SK-N-SH treated with all-trans-retinoic acid at 6 μM for 48 hours (cell line): ENCODE data around the gene SCYGR1.
A peak's percentile ranks its signal among the peaks of the same experiment; 100 is the strongest.

ENCODE experiments used
- ATAC-seq: fragments of 200-7000 bp; cut with Tn5 transposase; 3 replicates; pipeline ENCODE4 v1.9.1; 2020; ENCODE audit warnings: mild to moderate bottlenecking, moderate library complexity
- ARNTL ChIP-seq: fragments of 450-650 bp; formaldehyde crosslinking; IDR thresholded peaks from 2 replicates; pipeline ENCODE4 v1.5.0; 2020; ENCODE audit warnings: low read depth, mild to moderate bottlenecking, moderate library complexity, borderline replicate concordance
- BACH2 ChIP-seq: fragments of 250-450 bp; sonication (Bioruptor Pico); IDR thresholded peaks from 2 replicates; pipeline ENCODE4 v1.9.0; 2021; ENCODE audit warnings: mild to moderate bottlenecking, borderline replicate concordance
- CSDC2 ChIP-seq: fragments of 250-450 bp; sonication (Bioruptor Pico); IDR thresholded peaks from 2 replicates; pipeline ENCODE4 v1.5.0; 2020; ENCODE audit warnings: mild to moderate bottlenecking, moderate library complexity
- ESRRG ChIP-seq: fragments of 250-450 bp; sonication (Bioruptor Pico); IDR thresholded peaks from 2 replicates; pipeline ENCODE4 v1.6.1; 2021; ENCODE audit warnings: mild to moderate bottlenecking
- GLIS3 ChIP-seq: fragments of 250-450 bp; sonication (Bioruptor Pico); IDR thresholded peaks from 2 replicates; pipeline ENCODE4 v1.5.0; 2020; ENCODE audit warnings: mild to moderate bottlenecking, moderate library complexity
- ISL1 ChIP-seq: fragments of 250-450 bp; sonication (Bioruptor Pico); IDR thresholded peaks from 2 replicates; pipeline ENCODE4 v2.1.2; 2022; ENCODE audit warnings: mild to moderate bottlenecking, moderate library complexity
- OSR1 ChIP-seq: fragments of 250-450 bp; sonication (Bioruptor Pico); IDR thresholded peaks from 2 replicates; pipeline ENCODE4 v1.8.0; 2022; ENCODE audit warnings: moderate library complexity, mild to moderate bottlenecking, inconsistent platforms
- PPARA ChIP-seq: fragments of 250-450 bp; sonication (Bioruptor Pico); IDR thresholded peaks from 2 replicates; pipeline ENCODE4 v1.5.0; 2020; ENCODE audit warnings: mild to moderate bottlenecking, borderline replicate concordance
- RARB ChIP-seq: fragments of 250-450 bp; sonication (Bioruptor Pico); IDR thresholded peaks from 2 replicates; pipeline ENCODE4 v1.8.0; 2021; ENCODE audit warnings: mild to moderate bottlenecking, moderate library complexity
- SNAI2 ChIP-seq: fragments of 250-450 bp; sonication (Bioruptor Pico); IDR thresholded peaks from 2 replicates; pipeline ENCODE4 v1.5.0; 2020; ENCODE audit warnings: mild to moderate bottlenecking, moderate library complexity
- TOX ChIP-seq: fragments of 250-450 bp; sonication (Bioruptor Pico); IDR thresholded peaks from 2 replicates; pipeline ENCODE4 v1.8.0; 2021; ENCODE audit warnings: mild to moderate bottlenecking, moderate library complexity, borderline replicate concordance
- ZC3H10 ChIP-seq: fragments of 250-450 bp; sonication (Bioruptor Pico); IDR thresholded peaks from 2 replicates; pipeline ENCODE4 v1.5.1; 2021; ENCODE audit warnings: mild to moderate bottlenecking, moderate library complexity
- ZFP3 ChIP-seq: fragments of 250-450 bp; sonication (Bioruptor Pico); IDR thresholded peaks from 2 replicates; pipeline ENCODE4 v1.5.0; 2020; ENCODE audit warnings: mild to moderate bottlenecking, moderate library complexity
- ZFP30 ChIP-seq: fragments of 450-650 bp; formaldehyde crosslinking; IDR thresholded peaks from 2 replicates; pipeline ENCODE4 v1.5.0; 2022; ENCODE audit warnings: mild to moderate bottlenecking, moderate library complexity
- ZNF565 ChIP-seq: fragments of 450-650 bp; formaldehyde crosslinking; conservative IDR thresholded peaks from 2 replicates; pipeline ENCODE4 v1.5.0; 2020; ENCODE audit warnings: low read depth, mild to moderate bottlenecking, moderate library complexity
- ZNF70 ChIP-seq: fragments of 450-650 bp; formaldehyde crosslinking; IDR thresholded peaks from 2 replicates; pipeline ENCODE4 v1.5.0; 2020; ENCODE audit warnings: mild to moderate bottlenecking, moderate library complexity
- ZNF8 ChIP-seq: fragments of 450-650 bp; formaldehyde crosslinking; IDR thresholded peaks from 2 replicates; pipeline ENCODE4 v1.5.0; 2020; ENCODE audit warnings: mild to moderate bottlenecking, moderate library complexity
- TF ChIP-seq, protein P1 (sequence below): fragments of 250-450 bp; sonication (Bioruptor Pico); IDR thresholded peaks from 2 replicates; pipeline ENCODE4 v1.5.1; 2020; ENCODE audit warnings: low read depth, mild to moderate bottlenecking, moderate library complexity
- TF ChIP-seq, protein P2 (sequence below): fragments of 250-450 bp; sonication (Bioruptor Pico); IDR thresholded peaks from 2 replicates; pipeline ENCODE4 v1.8.0; 2021; ENCODE audit warnings: low read depth, mild to moderate bottlenecking, moderate library complexity, borderline replicate concordance
- TF ChIP-seq, protein P3 (sequence below): fragments of 250-450 bp; sonication (Bioruptor Pico); IDR thresholded peaks from 2 replicates; pipeline ENCODE4 v1.8.0; 2020; ENCODE audit warnings: mild to moderate bottlenecking, moderate library complexity, borderline replicate concordance
- TF ChIP-seq, protein P4 (sequence below): fragments of 250-450 bp; sonication (Bioruptor Pico); IDR thresholded peaks from 2 replicates; pipeline ENCODE4 v1.5.0; 2020; ENCODE audit warnings: mild to moderate bottlenecking, moderate library complexity

SCYGR1 gene

DNA sequence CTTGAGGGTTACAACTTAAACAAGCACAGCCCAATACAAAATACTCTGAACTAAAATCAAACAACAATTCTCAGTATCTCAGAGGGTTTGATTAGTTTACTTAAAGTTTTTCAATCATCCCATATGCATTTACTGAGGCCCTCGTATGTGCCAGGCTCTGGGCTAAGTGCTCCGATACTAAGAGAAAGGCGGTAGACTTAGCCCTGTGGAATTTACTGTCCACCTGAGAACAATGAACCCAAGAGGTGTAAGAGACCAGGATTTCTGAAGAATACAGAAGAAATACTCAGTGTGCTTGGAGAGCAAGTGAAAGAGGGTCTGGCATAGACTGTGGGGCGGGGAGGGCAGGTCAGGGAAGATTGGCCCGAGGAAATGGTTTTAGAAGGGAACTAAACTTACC, 25.1 kb upstream of the SCYGR1 start:
- TF ChIP-seq GLIS3 (CRISPR knock-in tag) (no peak), ZC3H10 (no peak)
- no peak for ATAC-seq

DNA sequence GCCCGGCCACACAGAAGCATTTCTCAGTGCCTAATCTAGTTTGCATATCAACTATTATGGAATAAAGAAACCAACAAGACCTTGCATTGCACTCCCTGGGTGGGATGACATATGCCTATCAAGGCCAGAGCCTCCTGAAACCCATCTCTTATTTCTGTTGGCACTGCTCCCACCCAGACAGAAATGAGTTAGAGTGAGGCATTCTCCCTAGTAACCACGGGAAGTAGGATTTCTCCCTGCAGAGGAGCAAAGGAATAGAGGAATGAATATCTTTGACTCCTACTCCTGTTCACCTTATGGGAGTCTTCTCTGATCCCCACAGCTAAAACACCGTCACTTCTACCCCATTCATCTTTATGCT, 24.2 kb upstream of the SCYGR1 start:
- no peak for TF ChIP-seq TOX (CRISPR knock-in tag)
- TF ChIP-seq RARB (CRISPR knock-in tag): no peak
- no peak for TF ChIP-seq GLIS3 (CRISPR knock-in tag)
- TF ChIP-seq, all 23 proteins: peak for 0
- peak; percentile 23; the same call in 2 of the 3 replicates for ATAC-seq

DNA sequence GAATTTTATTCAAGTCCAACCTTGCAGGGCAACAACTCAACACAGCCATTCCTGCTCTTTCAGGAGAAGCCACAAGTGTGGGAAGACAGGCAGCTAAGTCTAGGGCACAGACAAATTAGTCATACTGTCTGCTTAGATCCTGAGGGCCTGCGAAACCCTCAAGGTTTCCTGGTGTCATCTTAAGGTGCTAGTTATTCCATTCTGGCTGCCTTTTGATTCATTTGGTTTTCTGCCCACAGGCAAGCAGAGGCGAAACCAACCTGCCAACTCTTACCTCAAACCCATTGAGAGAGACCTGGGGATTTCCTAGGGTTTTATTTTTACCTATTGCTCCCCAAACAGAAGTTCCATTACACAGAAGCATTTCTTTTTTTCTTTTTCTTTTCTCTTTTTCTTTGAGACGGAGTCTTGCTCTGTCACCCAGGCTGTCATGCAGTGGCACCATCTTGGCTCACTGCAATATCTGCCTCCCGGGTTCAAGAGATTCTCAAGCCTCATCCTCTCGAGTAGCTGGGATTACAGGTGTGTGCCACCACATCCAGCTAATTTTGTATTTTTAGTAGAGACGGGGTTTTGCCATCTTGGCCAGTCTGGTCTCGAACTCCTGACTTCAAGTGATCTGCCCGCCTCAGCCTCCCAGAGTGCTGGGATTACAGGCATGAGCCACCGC, 23.7 kb upstream of the SCYGR1 start:
- no peak for ATAC-seq
- TF ChIP-seq, protein P1, sequence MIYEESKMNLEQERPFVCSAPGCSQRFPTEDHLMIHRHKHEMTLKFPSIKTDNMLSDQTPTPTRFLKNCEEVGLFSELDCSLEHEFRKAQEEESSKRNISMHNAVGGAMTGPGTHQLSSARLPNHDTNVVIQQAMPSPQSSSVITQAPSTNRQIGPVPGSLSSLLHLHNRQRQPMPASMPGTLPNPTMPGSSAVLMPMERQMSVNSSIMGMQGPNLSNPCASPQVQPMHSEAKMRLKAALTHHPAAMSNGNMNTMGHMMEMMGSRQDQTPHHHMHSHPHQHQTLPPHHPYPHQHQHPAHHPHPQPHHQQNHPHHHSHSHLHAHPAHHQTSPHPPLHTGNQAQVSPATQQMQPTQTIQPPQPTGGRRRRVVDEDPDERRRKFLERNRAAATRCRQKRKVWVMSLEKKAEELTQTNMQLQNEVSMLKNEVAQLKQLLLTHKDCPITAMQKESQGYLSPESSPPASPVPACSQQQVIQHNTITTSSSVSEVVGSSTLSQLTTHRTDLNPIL (CRISPR knock-in tag): no peak
- no peak for TF ChIP-seq CSDC2 (CRISPR knock-in tag)
- no peak for TF ChIP-seq PPARA (CRISPR knock-in tag)
- no peak for TF ChIP-seq ZNF8 (CRISPR knock-in tag)
- TF ChIP-seq ZFP30: no peak
- TF ChIP-seq, protein P2, sequence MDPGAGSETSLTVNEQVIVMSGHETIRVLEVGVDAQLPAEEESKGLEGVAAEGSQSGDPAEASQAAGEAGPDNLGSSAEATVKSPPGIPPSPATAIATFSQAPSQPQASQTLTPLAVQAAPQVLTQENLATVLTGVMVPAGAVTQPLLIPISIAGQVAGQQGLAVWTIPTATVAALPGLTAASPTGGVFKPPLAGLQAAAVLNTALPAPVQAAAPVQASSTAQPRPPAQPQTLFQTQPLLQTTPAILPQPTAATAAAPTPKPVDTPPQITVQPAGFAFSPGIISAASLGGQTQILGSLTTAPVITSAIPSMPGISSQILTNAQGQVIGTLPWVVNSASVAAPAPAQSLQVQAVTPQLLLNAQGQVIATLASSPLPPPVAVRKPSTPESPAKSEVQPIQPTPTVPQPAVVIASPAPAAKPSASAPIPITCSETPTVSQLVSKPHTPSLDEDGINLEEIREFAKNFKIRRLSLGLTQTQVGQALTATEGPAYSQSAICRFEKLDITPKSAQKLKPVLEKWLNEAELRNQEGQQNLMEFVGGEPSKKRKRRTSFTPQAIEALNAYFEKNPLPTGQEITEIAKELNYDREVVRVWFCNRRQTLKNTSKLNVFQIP (CRISPR knock-in tag): no peak
- TF ChIP-seq OSR1: no peak
- no peak for TF ChIP-seq ARNTL (CRISPR knock-in tag)
- TF ChIP-seq ISL1 (CRISPR knock-in tag): no peak
- TF ChIP-seq ZNF565 (CRISPR knock-in tag): no peak
- TF ChIP-seq, protein P3, sequence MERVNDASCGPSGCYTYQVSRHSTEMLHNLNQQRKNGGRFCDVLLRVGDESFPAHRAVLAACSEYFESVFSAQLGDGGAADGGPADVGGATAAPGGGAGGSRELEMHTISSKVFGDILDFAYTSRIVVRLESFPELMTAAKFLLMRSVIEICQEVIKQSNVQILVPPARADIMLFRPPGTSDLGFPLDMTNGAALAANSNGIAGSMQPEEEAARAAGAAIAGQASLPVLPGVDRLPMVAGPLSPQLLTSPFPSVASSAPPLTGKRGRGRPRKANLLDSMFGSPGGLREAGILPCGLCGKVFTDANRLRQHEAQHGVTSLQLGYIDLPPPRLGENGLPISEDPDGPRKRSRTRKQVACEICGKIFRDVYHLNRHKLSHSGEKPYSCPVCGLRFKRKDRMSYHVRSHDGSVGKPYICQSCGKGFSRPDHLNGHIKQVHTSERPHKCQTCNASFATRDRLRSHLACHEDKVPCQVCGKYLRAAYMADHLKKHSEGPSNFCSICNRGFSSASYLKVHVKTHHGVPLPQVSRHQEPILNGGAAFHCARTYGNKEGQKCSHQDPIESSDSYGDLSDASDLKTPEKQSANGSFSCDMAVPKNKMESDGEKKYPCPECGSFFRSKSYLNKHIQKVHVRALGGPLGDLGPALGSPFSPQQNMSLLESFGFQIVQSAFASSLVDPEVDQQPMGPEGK (CRISPR knock-in tag): no peak
- TF ChIP-seq SNAI2 (CRISPR knock-in tag): no peak
- no peak for TF ChIP-seq ZFP3 (CRISPR knock-in tag)
- TF ChIP-seq GLIS3 (CRISPR knock-in tag): no peak
- no peak for TF ChIP-seq ZNF70 (CRISPR knock-in tag)

DNA sequence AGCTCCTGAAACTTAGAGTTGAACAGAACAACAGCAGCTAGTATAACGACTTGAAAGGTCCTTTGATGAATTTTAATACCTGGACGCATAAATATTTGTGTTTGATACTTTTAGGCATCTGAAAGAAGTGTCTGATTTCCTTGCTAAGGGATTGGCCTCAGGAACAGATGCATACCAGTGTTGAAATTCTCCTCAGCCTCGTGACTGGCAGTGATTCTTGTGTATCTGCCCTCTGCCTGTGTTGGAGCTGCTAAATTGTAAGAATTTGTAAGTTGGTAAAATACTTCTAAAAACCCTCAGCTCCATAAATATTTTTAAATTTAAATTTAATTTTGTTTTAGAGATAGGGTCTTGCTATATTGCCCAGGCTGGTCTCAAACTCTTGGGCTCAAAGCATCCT, 22.4 kb upstream of the SCYGR1 start:
- ATAC-seq: no peak
- TF ChIP-seq ESRRG (CRISPR knock-in tag) (no peak), ZFP30 (no peak), ZNF70 (CRISPR knock-in tag) (no peak), ZNF8 (CRISPR knock-in tag) (no peak), CSDC2 (CRISPR knock-in tag) (no peak), ISL1 (CRISPR knock-in tag) (no peak)

DNA sequence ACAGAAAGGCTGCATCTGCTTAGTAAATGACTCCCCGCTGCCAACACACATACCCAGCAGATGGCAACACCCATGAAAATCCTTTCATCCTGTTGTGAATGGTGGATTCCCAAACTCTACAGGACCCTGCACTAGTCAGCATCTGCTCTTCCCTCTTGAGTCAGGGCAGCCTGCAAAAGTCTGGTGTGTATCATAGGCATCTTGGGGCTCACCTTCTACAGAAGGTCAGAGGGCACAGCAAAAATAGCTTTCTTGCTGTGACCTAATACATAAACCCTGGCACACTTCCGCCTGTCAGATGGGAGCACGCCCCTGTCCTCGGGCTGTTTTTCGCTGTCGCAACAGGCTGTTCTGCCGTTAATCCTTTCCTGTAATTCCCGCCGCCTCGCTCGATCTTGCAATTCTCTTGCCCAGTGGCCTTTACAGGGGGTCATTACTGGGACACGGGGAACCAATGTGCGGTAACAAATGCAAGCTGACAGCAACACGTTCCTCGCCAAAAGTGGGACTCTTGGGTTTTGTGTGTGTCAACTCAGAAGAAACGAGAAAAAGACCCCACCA, 19.9 kb upstream of the SCYGR1 start:
- ATAC-seq: no peak
- no peak for TF ChIP-seq ISL1 (CRISPR knock-in tag)
- no peak for TF ChIP-seq SNAI2 (CRISPR knock-in tag)
- no peak for TF ChIP-seq GLIS3 (CRISPR knock-in tag)
- no peak for TF ChIP-seq BACH2 (CRISPR knock-in tag)
- TF ChIP-seq, protein P4, sequence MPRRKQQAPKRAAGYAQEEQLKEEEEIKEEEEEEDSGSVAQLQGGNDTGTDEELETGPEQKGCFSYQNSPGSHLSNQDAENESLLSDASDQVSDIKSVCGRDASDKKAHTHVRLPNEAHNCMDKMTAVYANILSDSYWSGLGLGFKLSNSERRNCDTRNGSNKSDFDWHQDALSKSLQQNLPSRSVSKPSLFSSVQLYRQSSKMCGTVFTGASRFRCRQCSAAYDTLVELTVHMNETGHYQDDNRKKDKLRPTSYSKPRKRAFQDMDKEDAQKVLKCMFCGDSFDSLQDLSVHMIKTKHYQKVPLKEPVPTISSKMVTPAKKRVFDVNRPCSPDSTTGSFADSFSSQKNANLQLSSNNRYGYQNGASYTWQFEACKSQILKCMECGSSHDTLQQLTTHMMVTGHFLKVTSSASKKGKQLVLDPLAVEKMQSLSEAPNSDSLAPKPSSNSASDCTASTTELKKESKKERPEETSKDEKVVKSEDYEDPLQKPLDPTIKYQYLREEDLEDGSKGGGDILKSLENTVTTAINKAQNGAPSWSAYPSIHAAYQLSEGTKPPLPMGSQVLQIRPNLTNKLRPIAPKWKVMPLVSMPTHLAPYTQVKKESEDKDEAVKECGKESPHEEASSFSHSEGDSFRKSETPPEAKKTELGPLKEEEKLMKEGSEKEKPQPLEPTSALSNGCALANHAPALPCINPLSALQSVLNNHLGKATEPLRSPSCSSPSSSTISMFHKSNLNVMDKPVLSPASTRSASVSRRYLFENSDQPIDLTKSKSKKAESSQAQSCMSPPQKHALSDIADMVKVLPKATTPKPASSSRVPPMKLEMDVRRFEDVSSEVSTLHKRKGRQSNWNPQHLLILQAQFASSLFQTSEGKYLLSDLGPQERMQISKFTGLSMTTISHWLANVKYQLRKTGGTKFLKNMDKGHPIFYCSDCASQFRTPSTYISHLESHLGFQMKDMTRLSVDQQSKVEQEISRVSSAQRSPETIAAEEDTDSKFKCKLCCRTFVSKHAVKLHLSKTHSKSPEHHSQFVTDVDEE (CRISPR knock-in tag): no peak
- no peak for TF ChIP-seq ZNF8 (CRISPR knock-in tag)
- TF ChIP-seq TOX (CRISPR knock-in tag): no peak
- TF ChIP-seq RARB (CRISPR knock-in tag): no peak
- TF ChIP-seq ESRRG (CRISPR knock-in tag): no peak
- no peak for TF ChIP-seq OSR1
- TF ChIP-seq, protein P1 (CRISPR knock-in tag): no peak
- TF ChIP-seq ZNF565 (CRISPR knock-in tag): no peak
- TF ChIP-seq, protein P2 (CRISPR knock-in tag): no peak
- no peak for TF ChIP-seq ZFP30
- TF ChIP-seq ZNF70 (CRISPR knock-in tag): no peak
- no peak for TF ChIP-seq CSDC2 (CRISPR knock-in tag)
- TF ChIP-seq ZC3H10: no peak
- TF ChIP-seq ARNTL (CRISPR knock-in tag): no peak
- no peak for TF ChIP-seq ZFP3 (CRISPR knock-in tag)
